ENCODE results near the gene SBDS.
"Not testable (repeated sequence)": the region's sequence is repeated elsewhere in the genome, so short reads cannot be mapped to it uniquely, and the experiment has no call there.

Gene SBDS

DNA sequence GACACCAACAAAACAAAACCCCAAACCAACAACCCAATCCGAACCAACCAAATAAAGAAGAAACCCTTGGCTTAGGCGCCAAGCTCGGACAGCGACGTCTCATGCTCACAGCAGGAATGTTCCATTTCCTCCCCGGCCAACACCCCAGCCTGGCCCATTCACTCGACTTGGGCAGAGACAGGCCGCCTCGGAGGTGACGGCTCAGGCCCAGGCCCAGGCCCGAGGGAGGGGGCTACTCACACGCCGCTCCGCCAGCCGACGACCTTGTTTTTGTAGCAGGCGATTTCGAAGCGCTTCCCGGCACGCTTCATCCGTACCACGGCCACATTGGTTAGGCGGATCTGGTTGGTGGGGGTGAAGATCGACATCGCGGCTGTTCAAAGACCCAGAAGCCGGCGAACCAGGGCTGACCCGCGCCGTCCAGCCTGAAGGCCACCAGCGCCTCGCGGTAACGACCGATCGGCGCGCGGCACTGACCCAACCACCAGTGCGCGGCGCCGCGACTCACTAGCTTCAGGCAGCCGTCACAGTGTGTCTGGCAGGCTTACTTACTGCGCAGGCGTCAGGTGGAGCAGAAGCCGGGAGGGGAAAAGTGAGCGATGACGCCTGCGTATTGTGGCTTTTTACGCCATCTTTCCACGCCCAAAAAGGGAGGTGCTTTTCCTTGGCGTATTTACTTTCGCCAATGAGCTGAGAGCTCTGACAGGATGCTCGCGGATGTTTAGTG, at the start of gene SBDS:
Gene SBDS, minus strand, starts transcription at position 537 of the 727 bp plus-strand sequence. Its CDS starts 169 bp downstream, at position 368.
- peak; percentile 98 for DNase-seq

DNA sequence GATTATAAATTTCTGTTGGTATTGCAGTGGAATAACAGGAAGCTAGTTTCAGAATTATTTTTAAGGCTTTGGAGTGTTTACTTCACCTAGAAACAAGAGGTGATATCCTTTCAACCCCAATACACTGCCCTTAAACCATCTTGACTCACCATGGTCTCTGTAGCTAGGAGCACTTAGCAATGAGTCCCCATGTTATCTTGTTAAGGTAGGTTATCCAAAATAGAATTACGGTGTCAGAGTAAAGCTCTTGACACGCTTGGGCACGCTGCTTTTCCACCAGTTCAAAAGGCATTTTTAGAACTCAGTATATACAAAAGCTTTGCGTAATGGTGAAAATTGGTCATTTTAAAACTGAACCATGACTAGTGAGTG, 48.2 kb upstream of the SBDS start:
- not testable (repeated sequence) for DNase-seq

DNA sequence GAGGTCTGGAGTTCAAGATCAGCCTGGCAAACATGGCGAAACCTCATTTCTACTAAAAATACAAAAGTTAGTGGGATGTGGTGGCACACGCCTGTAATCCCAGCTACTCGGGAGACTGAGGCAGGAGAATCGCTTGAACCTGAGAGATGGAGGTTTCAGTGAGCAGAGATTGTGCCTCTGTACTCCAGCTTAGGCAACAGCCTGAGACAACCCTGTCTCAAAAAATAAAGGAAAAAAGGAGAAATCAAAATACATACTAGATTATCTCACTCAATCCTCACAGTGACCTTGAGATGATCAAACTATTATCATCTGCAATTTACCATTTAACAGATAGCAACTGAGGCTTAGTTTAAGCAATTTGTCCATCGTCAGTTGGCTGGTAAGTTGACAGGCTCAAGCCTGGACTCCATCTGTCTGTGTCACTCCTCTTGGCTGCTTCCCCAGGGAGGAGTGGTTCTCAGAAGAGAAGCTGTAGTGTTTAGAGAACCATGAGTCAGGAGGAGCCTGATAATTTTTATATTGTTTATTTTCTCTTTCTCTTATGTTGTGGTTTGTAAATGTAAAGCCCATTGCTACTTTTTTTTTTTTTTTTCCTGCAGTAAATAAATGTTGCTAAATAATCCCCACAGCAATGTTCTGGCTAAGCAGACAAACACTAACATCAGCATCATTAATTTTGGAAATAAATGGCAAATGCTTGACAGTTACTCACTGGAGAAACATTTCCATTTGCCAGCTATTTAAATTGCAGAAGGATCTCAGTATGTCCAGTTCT, 47.6 kb upstream of the SBDS start:
- peak; percentile 0 for DNase-seq

DNA sequence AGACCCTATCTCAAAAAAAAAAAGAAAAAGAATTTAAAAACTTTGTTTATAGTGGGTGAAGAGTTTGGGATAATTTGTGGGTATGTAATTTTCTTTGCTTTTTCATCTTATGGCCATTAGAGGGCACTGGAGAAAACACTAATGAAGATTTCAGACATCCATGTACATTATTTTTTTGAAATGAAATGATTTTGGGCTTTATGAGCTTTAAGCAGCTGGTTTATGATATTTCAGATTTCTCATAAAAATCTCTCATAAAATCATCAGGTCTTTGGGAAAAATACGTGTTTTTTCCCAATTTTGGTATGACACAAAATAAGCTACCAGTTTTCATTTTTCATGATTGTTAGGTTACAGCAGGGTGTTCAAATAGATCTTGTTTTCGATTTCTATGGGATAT, 45.4 kb upstream of the SBDS start:
- not testable (repeated sequence) for DNase-seq

DNA sequence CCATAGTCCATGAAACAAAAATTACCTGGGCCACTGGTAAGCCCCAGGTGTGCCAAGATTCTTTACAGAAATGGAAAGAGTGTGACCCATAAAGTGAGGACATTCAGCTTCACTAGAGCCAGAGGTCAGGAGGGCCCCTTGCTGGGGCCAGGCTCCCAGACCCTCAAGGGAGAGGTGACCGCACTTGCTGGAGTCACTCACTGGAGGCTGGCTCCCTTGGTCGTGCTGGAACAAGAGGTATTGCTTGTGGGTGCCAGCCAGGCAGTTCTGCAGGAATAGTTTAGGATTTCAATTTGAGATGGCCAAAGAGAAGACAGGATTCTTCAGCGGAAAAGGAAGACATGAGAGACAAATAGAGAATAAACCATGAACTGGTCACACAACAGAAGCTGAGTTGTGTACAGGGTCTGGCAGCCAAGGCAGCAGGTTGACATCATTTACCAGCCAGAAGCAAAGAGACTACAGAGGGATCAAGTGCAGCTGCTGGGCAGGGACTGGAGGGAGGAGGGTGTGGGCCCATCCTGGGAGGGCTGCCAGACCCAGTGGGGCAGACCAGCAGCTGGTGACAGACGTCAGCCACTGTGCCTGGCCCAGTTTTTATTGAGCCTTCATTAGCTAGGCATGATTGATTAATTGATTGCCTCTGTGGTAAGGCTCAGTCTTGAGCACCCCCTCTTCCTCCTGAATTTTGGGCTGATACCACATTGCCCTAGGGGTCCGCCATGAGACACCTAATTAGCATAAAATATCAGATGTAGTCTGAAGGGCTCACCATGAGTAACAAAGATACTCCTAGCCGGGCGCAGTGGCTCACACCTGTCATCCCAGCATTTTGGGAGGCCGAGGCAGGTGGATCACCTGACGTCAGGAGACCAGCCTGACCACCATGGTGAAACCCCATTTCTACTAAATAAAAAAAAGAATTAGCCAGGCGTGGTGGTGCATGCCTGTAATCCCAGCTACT, 41.3 kb upstream of the SBDS start:
- peak; percentile 24 for DNase-seq

DNA sequence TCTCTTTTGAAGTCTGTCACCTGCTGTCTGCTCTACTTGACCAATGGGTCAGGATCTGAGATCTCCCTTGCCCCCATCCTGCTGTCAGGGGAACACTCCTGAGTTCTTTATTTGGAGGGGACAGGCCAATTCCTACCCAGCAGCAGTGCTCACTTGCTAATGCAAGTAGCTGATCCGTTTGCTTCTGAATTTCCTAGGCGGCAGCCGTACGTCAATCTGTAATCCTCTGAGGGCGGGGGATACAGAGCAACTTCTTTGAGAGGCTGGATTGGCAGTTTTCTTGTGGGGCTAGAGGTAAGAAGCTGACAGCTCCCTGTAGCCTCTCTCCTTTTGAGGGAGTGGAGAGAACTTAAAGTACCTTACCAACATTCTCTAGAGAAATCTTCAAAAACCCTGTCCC, 37.9 kb upstream of the SBDS start:
- no peak for DNase-seq

DNA sequence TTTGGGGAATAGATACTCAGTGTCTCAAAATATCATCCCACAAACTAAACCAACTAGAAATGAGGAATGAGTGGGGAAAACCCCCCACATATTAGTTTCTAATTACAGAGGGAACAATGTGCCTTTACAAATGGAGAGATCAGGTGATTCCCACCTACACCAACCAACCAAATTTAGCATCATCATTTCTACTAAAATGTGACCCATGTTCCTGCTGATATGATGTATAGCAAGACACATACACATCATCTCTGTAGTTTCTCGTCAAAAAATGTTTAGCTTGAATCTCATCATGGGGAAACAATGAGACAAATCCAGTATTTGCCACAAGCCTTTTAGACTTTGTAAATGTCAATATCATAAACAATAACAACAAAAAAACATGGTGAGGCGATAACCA, 36.3 kb upstream of the SBDS start:
- DNase-seq = not testable (repeated sequence)

DNA sequence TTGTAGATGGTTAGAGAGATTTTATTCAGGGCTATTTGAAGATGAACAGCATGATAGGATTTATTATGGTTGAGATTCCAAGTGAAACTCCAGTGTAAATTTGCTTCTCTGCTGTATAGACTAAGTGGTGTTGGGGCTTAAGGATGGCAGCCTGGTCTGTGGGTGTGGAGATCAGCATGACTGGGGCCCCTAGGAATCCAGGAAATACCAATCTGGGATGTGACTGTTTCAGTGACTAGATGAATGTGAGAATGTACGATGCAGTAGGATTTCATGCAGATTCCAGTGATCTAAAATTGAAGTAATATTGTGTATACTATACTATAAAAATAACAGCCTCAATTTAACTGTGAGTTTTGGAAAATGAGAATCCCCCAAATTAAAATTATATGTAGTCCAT, 30.1 kb upstream of the SBDS start:
- not testable (repeated sequence) for DNase-seq

DNA sequence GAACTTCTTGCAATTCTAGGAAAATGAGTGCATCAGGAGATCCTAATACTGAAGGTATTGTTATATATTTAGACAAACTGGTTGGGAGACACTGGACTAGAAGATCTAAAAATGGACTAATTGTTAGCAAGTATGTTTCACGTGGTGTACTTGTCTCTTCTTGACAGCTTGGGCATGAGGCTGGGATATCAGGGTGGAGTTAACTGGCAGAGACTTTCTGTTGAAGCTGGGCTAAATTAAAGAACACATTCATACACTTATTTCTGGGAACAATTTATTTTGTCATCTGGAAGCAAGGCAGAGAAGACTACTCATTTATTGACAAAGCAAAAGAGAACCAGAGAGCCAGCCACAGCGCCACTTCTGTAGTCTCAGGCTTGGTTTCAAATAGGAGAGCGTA, 27.1 kb upstream of the SBDS start:
- DNase-seq = no peak

DNA sequence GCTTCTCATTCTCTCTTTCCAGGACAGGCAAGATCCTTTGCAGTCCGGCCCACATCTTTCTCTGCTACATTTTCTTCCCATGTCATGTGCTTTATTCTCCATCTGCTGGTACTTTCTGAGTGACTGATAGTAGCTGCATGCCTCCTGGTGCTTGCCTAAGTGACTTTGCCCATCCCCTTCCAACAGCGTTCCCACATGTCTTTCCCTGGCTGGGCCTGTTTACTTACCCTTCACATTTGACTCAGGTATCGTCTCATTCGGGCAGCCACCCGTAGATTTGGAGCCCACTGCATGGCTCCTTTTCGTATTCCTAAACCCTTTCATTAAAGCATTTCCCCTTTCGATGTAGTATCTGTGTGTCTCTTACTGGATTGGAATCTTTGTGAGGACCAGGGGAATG, 25.9 kb upstream of the SBDS start:
- DNase-seq = no peak

DNA sequence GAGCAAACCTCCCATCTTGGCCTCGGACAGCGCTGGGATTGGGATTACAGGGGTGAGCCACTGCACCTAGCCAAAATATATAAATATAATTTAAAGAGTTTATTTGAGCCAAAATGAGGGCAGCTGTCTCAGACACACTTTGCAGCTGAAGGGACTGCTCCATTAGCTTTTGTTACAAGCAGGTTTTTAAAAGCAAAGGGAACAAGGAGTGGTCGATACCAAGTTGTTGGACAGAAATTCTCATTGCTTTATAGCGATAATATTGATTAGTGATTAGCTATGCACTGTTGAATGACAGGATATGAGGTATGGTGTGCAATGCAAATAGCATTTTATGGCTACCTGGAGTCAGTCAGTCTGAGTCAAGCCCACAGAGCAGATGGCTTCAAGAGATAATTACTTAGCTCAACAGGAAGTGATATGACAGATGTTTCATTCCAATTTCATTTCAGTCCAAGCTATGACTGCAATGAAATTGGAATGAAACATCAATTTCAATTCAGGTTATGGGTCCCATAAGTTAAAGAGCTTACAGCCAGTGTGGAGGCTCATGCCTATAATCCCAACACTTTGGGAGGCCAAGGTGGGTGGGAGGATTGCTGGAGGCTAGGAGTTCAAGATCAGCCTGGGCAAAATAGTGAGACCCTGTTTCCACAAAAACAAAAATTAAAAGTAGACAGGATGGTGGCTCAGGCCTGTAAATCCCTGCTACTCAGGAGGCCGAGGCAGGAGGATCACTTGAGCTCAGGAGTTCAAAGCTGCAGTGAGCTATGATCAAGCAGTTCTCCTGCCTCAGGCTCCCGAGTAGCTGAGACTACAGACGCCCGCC, 24.4 kb upstream of the SBDS start:
- no peak for DNase-seq

DNA sequence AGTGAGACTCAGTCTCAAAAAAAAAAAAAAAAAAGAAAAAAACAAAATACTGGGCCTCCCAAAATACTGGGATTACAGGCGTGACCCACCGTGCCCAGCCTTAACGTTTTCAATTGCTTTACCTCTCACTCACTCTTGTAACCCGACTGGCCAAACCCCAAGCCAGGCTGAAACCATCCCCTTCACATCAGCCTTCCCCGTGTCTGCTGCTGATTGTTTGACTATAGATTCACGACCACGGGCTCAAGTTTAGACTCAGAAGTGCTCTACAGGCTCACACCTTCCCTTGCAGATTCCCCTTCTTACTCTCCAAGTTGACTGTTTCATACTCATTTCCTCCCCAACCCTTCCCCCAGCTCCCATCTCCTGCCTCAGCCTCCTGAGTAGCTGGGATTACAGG, 23.6 kb upstream of the SBDS start:
- DNase-seq = no peak

DNA sequence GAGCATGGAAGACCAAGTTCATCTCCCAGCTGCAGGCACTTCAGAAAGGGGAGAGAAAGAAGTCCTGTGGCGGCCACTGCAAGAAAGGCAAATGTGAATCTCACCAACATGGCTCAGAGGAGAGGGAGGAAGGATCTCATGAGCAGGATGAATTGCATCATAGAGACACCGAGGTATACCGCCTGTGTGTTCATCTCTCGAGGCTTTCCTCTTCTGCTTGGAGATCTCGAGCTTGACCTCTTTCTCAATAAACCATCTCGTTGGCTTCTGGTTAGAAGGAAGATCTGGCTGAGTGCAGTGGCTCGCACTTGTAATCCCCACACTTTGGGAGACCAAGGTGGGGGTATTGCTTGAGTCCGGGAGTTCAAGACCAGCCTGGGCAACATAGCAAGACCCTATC, 22.6 kb upstream of the SBDS start:
- not testable (repeated sequence) for DNase-seq

DNA sequence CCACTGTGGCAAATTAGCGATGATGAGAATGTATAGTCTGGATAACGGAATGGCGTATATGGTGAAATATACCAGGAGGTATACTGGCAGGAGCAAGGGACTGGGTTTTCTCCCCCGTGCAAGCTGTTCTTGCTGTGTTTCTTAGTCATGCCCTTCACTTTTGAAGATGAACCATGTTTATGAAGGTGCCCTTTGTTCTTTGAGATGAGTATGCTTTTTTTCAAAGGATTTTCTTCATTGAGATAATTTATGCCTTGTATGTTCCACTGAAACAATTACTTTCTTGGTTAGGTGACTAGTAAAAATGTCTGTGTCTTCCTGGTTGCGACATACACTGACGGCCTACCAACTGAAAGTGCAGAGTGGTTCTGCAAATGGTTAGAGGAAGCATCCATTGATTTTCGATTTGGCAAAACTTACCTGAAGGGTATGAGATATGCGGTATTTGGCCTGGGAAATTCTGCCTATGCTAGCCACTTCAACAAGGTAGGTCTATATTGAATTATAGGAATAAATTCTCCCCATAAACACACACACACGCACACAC, 18.8 kb upstream of the SBDS start:
- not testable (repeated sequence) for DNase-seq

DNA sequence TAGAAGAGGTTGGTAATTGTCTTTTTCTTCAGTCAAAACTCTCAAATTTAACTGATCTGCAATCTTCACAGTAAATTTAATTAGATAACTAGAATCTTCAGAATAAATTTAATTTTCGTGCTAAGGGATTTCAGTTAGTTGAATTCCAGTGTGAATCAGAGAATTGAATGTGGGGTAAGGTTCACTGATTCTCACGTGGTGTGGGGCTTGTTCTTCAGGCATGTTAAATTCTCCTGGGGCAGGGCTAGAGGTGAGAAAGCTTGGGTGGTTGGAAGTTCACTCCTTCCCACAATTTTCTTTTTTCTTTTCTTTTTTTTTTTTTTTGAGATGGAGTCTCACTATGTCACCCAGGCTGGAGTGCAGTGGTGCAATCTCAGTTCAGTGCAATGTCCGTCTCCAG, 14.3 kb upstream of the SBDS start:
- not testable (repeated sequence) for DNase-seq

DNA sequence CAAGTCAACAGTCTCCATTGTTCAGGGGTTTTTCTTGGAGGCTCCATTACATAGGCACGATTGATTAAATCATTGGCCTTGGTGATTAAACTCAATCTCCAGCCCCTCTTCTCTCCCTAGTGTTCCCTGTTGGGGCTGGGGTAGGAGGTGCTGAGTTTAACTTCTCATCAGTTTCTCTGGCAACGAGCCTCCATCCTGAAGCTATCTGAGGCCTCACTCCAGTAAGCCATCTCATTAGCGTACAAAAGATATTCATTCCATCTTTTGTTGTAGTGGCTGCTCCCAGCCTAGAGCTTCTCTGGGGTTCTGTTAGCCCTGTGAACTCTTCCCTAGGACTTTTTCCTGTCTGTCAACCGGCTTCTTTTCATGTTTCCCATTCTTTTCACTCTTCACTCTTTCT, 12.9 kb upstream of the SBDS start:
- no peak for DNase-seq

DNA sequence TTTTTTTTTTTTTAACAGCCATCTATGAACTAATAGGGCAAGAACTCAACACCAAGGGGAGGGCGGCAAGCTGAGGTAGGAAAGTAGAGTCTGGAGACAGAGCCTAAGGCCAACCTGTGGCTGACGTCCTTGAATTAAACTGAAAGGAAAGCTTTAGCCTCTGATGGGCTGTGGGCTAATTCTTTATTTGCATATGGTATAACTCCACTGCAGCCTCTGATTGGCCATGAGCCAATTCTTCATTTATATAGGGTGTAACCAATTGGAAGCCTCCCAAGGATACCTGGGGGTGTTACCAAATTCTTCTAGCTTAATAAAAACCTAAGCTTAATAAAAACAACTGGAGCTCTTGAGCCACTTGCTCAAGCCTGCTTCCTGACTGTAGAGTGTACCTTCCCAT, 11.6 kb upstream of the SBDS start:
- no peak for DNase-seq

DNA sequence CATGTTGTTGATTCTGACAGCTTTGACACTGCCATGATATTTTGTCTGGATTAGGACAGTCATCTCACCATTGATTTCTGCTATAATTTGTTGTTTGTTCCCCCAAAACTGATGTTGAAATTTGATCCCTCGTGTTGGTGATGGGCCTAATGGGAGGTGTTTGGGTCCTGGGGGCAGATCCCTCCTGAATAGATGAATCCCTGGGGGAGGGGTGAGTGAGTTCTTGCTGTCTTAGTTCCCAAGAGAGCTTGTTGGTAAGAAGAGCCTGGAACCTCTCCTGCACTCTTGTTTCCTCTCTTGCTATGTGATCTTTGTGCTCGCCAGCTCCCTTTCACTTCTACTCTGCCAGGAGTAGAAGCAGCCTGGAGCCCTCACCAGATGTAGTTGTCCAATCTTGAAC, 8.8 kb upstream of the SBDS start:
- DNase-seq = not testable (repeated sequence)

DNA sequence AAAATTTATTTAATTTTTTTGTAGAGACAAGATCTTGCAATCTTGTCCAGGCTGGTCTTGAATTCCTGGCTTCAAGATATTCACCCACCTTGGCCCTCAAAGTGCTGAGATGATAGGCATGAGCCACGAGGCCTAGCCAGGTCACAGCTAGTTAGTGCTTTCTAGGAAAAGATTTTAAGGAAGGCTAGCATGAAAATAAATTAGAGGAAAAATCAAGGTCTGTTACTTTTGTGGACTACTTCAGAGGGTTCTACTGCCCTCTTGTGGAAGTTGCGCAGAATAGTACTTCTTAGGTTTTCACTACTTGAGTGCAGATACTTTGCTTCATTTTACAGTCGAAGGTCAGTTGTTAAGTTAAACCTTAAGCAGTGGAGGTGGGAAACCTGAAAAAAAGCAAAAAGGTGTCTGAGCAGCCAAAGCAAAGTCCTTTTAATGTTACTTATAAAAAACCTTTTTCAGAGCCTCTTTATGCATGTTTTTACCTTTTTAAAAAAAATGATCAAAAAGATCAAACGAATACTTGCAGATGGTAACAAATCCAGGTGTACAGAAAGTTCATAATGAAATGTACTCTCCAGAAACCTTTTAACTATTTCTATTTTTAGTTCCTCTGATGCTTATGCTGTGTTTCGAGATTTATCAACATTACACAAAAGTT, 5.3 kb upstream of the SBDS start:
- DNase-seq = peak; percentile 18

DNA sequence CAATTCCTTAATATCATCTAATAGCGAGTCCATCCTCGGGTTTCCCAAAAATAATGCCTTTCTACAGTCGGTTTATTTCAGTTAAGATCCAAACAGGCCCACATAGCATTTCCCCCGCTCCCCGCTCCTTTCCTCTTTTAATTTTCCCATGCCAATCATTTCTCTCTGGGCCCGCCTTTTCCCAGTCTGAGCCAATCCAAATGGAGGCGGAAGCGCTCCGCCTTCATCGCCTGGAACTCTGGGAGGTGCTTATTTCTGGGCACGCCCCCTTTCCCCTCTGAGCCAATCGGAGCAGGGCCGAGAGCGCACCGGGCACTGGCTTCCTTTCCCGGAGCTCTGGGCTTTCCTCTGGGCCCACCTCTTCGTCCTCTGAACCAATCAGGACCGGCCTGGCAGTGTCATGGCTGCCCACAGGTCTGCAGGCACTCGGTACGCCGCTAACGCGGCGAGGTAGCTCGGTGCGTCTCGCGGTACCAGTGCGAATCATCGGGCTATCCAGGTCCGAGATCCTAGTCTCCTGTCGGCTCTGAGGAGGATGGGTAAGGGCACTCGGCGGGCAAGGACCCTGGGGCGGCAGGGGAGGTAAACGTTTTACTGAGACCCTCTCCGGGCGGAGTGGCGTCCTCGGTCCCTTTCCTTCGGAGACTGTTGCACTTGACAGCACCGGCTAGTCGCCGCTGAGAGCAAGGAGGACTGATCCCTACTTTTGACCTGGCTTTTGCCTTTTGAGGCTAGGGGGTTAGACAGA, 1.2 kb upstream of the SBDS start, which contains the start of gene TYW1:
Gene TYW1, plus strand, starts transcription at position 390 of the 748 bp plus-strand sequence. Its CDS starts 146 bp downstream, at position 536.
- peak; percentile 98 for DNase-seq

DNA sequence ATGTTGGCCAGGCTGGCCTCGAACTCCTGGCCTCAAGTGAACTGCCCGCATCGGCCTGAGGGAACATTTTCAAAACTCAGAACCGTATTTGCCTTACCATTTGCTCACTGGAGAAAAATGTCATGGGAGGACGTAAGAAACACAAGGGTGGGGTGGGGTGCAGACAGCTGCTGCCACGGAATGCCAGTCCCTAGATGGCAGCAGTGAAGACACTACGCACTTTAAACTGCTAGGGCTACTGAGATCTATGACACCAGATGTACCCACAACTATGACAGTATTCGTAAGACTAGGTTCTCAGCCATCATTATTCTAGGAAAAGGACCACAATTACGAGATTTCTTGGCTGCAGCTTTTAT, 716 bp downstream of the SBDS start:
- DNase-seq = peak; percentile 24

All from NCI-H345 (cell line).